C4-2B (cell line): ENCODE data around the gene GALNT14.

Experiments used
- H3K27ac ChIP-seq: fragments of 450-650 bp; 2 replicates; pipeline ENCODE4 v1.5.1; 2017
- CTCF ChIP-seq: fragments of 450-650 bp; conservative IDR thresholded peaks from 2 replicates; pipeline ENCODE4 v1.5.1; 2017; ENCODE audit warnings: mild to moderate bottlenecking
- ZFX ChIP-seq: fragments of 450-650 bp; IDR thresholded peaks from 2 replicates; pipeline ENCODE4 v1.6.1; 2017

The GALNT14 gene

GRCh38 chr2:30903326-30903725 is 234.9 kb downstream of the GALNT14 start:
- no peak for TF ChIP-seq ZFX
- TF ChIP-seq CTCF = no peak
- no peak overlapping the region for H3K27ac ChIP-seq

DNA sequence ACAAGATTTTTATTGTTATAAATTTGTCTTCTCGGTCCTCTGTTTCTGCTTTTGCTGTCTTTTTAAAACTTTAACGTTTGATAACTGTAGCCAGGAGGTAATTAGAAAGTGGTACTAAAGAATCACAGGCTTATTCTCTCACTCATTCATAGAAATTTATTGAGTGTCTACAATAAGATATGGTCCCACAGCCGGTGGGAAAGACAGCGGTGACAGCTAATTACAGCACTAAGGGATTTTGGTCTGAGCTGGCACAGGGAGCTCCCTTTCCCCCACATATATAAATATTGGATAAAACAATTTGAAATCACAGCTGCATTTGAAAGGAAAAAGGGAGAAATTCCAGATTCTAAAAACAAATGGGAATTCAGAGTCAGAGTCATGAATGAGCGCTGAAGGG is 237.9 kb downstream of the GALNT14 start:
- H3K27ac ChIP-seq = no peak overlapping the region
- no peak for TF ChIP-seq ZFX
- no peak for TF ChIP-seq CTCF

GRCh38 chr2:30899516-30900054 is 238.7 kb downstream of the GALNT14 start:
- no peak overlapping the region for H3K27ac ChIP-seq
- TF ChIP-seq ZFX = no peak
- TF ChIP-seq CTCF = no peak

DNA sequence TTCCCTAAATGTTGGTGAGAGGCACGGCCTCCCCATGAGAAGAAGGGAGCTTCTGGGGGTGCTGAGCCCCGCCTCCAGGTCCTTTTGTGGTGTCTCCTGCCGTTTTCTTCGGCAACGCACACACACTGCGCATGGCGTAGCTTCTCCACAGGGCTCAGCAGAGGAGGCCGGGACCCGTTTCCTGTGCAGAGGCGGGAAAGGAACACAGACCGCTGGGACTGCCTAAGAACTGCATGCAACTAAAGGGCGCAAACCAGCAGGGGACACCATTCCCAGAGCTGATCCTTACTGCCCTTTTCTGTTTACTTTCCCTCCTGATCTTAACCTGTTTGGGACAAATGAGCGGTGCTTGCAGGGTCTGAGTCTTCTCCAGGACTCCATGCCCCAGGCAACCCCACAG is 240.7 kb downstream of the GALNT14 start:
- TF ChIP-seq CTCF (no peak), ZFX (no peak)

GRCh38 chr2:30894498-30895119 is 243.6 kb downstream of the GALNT14 start:
- no peak overlapping the region for H3K27ac ChIP-seq
- no peak for TF ChIP-seq CTCF
- no peak for TF ChIP-seq ZFX

More for the DNA sequence above, 240.7 kb downstream of the GALNT14 start:
- no peak overlapping the region for H3K27ac ChIP-seq

DNA sequence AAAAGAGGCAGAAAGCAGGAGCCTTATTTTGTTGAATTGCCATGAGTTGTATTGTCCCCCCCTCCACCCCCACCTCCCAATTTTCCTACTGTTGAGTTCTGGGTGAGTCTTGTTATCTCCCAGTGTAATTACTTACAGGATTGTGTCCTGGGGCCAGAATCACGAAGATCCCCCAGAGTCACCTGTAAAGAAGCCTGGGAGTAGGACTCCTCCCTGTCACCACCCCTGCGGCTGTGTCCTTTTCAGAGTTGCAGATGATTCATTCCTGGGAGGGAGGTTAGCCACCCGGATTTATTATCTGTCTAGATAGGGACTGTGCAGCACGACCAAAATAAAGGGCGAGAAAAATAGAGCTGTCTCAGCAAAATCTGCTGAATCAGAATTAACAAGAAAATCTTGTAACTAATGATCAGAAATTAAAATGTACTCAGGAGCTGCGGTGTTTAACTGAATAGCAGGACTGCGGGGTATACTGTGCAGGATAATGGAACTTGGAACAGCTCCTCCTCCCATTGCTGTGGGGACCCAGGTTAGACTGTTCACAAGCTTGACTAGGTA is 249.3 kb downstream of the GALNT14 start:
- no peak for TF ChIP-seq CTCF
- TF ChIP-seq ZFX = no peak
- H3K27ac ChIP-seq = no peak overlapping the region

DNA sequence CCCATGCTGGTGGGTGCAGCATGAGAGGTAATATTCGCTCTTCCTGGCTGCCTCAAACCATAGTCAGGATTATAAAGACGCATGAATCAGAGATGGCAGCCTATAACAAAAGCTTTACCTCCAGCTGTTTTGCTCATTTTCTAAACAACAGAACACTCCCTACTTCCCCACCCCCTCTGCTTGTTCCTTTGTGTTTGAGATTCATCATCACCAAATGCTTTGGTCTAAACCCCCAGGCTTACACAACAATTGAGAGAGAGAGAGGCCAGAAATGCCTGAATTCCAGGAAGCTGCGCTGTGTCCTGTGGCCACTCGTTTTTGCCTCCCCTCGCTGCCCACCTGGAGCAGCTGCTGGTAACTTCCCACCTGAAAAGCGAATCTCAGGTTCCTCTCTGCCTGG is 252.2 kb downstream of the GALNT14 start:
- TF ChIP-seq ZFX = no peak
- no peak for TF ChIP-seq CTCF
- H3K27ac ChIP-seq = no peak overlapping the region
